GM21423 (cell line): ENCODE results near the gene NXPH4.

Experiments
- ATAC-seq: cut with Tn5 transposase; IDR thresholded peaks from one replicate; pipeline ENCODE4 v1.9.1; 2021; ENCODE audit warnings: mild to moderate bottlenecking, moderate library complexity; ENCODE audit not compliant: unreplicated experiment

NXPH4 gene

DNA sequence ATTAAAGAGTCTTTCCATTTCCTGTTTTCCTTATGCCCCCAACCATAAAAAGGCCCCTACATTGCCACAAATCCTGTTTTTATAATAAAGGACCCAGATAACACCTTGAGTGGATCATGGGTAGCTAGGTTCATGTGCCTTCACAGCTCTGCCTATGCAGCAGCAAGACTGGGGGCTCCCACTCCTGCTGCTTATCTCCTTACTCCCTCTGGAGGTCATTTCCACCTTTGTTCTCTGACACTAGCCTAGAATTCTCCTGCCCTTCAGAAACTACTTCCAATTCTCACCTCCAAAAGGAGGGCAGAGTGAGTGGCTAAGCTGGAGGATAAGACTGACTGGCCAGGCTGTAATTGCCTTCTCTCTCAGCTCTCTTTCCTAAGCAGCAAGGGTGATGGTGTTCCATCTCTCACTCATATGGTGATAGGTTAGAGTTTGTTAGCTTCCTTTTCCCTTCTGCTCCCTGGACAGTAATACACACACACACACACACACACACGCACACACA lies 54.4 kb downstream of the NXPH4 start:
- no peak for ATAC-seq

- ATAC-seq = no peak
Measured at GRCh38 chr12:57272337-57273151, 56.0 kb downstream of the NXPH4 start.

DNA sequence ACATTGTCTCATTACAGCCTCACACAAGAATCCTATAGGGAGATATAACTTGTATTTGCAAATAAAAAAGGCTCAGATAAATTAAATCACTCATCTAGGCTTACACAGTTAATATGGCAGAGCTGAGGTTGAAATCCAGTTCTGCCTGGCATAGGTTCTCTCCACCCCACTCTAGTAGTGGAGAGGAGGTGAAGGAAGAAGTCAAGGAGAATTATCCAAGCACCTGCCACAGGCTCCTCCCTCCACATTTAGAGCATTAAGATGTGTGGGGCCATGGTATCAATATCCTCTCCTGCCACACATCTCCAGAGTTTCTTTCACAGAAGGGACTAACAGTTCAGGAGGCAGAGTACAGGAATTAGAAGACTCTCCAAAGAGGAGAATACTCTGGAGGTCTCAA lies 56.9 kb downstream of the NXPH4 start:
- no peak for ATAC-seq
